Peyer's patch (tissue), 4 donors: ENCODE measurements around the gene IGF2R.

Source experiments
- CTCF ChIP-seq, 6 experiments: fragments of 450-650 bp in 4 of 6; fragments of 200-600 bp in 2 of 6; sonication (generic) in 1 of 6; IDR thresholded peaks; one replicate each; pipeline ENCODE4 v1.5.1; 2017 to 2019; ENCODE audit warnings: antibody characterized with exemption in 6 of 6, mild to moderate bottlenecking in 3 of 6, moderate library complexity in 1 of 6
- POLR2A ChIP-seq, 2 donors: fragments of 450-650 bp; IDR thresholded peaks; one replicate each; pipeline ENCODE4 v1.5.1; 2017; ENCODE audit warnings: antibody characterized with exemption in 2 of 2, mild to moderate bottlenecking in 2 of 2, moderate library complexity in 2 of 2

GRCh38 chr6:159979136-159979874 lies 10.4 kb downstream of the IGF2R start:
- TF ChIP-seq CTCF (IDR thresholded peaks at IDR 0.05) (no peak), POLR2A (IDR thresholded peaks at IDR 0.05) (no peak)
